Measurements from ENCODE around the gene CCNY.
"Not testable (repeated sequence)": the region's sequence is repeated elsewhere in the genome, so short reads cannot be mapped to it uniquely, and the experiment has no call there.

Gene CCNY

GRCh38 chr10:35493196-35494118 lies 157.1 kb downstream of the CCNY start:
- no peak for DNase-seq

DNA sequence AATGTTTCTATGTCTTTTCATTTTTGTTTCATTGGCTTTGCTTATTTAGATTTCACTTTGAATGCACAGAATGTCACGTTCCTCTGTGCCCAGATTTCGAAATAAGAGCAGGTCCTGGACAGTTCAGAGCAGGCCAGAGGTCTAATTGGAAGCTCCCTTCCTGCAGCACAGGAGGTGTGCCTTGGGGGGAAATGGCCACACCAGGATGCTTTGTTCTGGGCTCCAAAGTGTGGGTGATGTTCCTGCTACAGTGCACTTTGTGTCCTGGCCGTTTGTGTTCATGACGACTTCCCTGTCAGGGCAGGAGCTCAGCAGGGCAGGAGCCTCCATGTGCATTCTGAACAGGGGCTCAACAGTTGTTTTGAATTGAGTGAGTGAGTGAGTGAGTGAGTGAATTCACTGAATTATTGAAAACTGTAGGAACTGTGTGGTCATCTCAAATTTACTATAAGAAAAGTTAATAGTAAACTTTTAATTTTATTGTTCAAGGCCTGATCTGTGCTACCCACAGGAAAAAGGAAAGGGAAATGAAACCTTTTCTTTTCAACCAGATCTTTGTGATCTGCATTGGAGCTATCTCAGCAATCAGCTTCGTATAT lies 159.3 kb downstream of the CCNY start:
- DNase-seq: peak; percentile 63

GRCh38 chr10:35497909-35498308 lies 161.6 kb downstream of the CCNY start:
- DNase-seq: no peak

DNA sequence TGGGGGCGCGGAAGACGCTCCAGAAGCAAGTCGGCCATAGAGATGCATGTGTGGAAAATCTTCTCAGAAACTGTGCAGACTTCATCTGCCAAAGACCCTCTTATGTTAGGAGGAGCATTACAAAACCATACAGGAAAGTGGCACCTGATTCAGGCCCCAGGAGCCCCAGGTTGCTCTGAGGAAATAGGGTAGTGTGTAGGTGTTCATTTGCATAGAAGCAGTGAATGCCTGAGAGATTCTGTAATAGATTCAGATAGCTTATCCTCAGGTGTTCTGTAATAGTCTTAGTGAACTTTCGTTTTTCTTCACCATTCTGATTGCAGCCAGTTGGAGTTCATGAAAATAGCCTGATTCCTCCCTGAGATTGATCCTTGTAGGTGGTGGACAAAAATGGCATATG lies 162.4 kb downstream of the CCNY start:
- no peak for DNase-seq

DNA sequence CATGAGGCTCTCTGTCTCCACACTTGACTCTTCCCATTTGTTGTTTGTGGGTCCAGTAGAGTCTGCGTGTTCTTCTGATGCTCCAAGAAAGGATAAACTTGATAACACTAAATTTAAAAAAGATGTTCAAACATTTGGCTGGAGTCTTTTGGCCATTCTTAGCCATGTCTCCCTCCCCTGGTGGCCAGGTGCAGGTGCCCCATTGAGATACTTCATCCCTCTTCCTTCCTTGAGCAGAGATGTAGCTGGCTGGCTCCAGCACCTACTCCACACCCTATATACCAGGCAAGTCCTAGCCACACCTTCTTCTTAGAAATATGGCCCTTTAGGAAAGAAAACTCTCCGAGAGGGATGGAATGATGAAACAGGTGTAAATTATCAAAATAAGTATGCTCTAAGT lies 165.6 kb downstream of the CCNY start:
- DNase-seq: no peak

DNA sequence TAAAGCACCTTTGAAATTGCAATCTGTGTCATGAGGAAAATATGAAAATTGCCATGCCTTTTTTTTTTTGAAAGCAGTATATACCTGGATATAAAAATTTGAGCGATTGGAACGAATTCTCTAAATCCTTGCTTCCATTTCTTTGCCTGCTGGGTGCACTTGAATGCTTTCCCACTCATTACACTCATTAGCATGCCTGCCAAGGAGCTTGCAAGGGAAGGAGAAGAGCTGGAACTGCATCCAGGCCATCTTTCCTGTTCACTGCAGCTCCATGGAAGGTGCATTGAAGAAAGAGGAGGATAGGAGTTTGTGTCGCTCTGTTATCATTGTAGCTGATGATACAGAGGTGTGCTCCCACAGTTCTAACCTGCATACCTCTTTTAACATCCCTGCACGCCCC lies 166.4 kb downstream of the CCNY start:
- DNase-seq: no peak

GRCh38 chr10:35503578-35503977 lies 167.3 kb downstream of the CCNY start:
- no peak for DNase-seq

- no peak for DNase-seq
Observed at GRCh38 chr10:35504132-35504531, 167.8 kb downstream of the CCNY start.

DNA sequence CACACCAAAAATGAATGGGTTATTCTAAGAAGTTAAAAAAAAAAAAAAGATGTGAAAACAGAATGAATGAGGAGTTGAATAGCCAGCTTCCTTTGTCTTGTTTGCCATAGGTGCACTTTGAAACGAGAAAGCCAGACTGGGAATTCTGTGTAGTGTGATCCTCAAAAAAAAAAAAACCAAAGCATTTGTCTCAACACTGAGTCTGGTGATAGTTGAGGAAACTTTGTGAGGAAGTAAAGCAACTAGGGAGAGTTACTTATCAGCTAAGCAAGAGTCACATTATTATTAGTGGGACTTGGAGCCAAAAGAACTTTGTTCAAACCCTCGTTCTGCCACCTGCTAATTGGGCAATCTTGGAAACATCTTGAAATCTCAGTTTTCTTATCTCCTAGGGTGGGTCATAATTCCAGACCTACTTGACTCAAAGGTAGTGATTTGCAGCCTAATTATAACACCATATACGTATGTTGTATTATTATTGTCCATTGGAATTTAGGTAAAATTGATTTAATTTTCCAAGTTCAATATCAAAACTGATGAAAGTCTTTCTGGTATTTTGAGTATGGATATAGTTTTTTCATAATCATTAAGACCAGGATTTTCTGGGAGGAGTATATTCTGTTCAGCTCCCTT lies 169.0 kb downstream of the CCNY start:
- no peak for DNase-seq

- no peak for DNase-seq
Observed at GRCh38 chr10:35506741-35507140, 170.4 kb downstream of the CCNY start.

DNA sequence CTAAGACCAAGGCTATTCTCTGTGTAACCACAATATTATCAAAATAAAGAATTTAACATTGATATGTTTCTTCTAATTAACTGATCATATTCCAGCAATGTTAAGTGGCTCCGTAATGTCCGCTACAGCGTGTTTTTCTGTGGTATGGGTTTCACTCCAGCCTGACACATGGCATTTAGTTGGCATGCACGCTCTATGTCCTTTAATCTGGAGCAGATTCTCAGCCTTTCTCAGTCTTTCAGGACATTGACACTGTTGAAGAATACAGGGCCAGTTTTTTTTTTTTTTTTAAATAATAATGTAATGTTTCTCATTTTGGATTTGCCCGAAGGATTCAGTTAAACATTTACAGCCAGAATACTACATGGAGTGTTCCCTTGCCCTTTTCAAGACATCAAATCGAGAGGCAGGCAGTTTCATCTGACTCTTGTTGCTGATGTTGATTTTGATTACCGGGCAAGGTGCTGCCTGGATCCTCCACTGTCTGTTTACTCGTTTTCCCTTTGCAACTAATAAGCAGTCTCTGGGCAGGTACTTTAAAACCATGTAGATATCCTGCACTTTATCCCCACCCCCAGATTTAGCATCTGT lies 171.3 kb downstream of the CCNY start:
- DNase-seq: no peak

DNA sequence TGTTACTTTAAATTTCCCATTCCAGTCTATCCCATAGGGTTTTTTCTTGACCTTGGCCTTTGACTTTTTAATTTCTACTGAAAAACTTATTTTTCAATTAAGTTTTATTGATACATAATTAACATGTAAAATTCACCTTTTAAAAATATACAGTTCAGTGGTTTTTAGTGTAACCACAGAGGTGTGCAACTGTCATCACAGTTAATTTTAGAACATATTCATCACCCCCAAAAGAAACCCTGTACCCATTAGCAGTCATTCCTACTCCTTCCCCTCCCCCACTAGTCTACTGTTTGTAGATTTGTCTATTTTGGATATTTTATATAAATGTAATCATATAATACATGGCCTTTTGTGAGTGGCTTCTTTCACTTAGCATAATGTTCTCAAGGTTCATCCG lies 172.3 kb downstream of the CCNY start:
- no peak for DNase-seq

DNA sequence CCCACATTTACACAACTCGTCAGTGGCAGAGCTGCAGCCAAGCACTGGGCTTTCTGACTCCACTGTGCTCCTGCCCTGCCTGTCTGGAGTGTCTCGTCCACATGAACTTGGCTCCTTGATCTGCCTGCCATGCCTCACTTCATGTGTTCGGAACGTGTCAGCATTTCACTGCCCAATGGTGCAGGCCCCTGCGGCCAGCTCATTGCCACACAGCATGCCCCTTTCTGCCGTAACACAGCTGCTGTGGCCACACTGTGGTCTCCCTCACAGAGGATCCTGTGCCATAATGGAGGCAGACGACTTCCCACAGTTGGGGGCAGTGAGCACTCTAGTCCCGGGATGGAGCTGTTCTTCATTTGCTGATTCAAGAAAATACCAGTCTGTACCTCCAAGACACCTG lies 174.6 kb downstream of the CCNY start:
- no peak for DNase-seq

DNA sequence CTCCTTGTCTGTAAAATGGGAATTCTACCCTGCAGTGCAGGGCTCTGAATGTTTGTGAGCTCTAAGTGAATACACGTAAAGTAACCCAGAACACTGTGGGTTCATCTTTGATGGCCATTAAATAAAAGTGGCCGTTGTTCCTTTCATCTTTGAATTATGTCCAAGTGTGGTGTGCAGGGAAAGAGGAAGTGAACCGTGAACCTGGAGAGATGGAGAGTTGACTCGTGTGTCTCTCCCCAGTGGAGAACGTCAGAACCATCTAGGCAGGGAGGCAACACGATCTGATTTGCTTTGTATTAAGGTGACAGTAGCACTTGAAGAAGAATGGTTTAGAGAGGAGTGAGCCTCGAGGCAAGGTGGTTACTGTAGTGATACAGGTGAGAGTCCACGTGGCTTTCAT lies 175.3 kb downstream of the CCNY start:
- DNase-seq: peak; percentile 19

GRCh38 chr10:35516102-35516670 lies 179.9 kb downstream of the CCNY start:
- DNase-seq: no peak

- DNase-seq: no peak
Observed at GRCh38 chr10:35517431-35518181, 181.3 kb downstream of the CCNY start.

- DNase-seq: not testable (repeated sequence)
Observed at GRCh38 chr10:35518187-35518586, 181.9 kb downstream of the CCNY start.

DNA sequence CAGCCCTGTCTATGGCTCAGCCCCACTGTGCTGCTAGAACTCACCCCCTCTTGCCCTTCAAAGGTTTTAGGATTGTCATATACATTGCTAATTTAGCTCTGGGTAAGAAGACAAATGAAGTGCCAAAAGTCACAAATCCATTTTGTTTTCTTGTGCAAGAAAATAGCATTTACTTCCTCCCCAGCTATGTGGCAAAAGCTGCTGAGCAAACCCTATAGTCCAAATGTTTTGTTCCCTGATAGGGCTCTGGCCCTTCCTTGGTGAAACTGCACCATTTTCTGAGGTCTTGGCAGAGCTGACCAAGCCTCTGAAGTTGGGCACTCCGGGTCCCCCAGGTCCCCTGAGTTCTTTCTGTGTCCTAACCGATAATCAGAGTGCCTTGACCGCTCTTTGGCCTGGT lies 184.7 kb downstream of the CCNY start:
- no peak for DNase-seq

DNA sequence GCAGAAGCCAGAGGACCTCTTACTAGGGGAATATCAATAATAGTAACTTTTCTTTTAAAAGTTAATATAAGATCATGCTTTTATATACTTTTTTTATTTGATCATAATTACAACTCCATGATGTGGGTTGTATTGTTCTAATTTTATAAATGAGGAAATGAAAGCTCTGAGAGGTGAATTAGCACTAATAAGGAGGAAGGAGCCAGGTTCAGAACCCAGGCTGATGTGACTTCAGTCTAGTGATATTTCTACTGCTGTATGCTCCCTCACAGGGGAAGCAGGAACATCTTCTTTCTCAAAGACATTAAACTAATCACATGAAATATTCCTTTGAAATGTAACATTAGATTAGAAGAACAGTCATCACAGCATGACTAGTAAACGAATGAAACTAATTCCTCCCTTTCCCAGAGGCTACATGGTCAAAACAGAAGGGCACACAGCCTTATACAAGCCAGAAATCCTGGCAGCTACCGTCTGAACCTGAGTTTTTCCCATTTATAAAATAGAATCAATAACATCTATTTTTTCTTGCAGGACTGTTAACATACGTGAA lies 187.4 kb downstream of the CCNY start:
- DNase-seq: no peak

GRCh38 chr10:35526746-35527145 lies 190.4 kb downstream of the CCNY start:
- DNase-seq: no peak

GRCh38 chr10:35532141-35532540 lies 195.8 kb downstream of the CCNY start:
- no peak for DNase-seq

- DNase-seq: no peak
Observed at GRCh38 chr10:35533565-35533964, 197.3 kb downstream of the CCNY start.

Measured in MV-4-11 (cell line).